ENCODE measurements around the gene SLC16A8. TPM values are rescaled to one million over a fixed set of nuclear protein-coding genes. Genes with fewer than 3 reads are reported as not detected.

Gene SLC16A8
- total RNA-seq, 1 experiment from 2014 or later, result 1.1 TPM

GRCh38 chr22:38043151-38044039 is 40.6 kb downstream of the SLC16A8 start:
- Histone ChIP-seq H3K4me2 (ENCODE audit: insufficient read depth, insufficient read length, low read length) (no peak overlapping the region), H4K20me1 (ENCODE audit: control insufficient read depth, insufficient read depth, insufficient read length) (no peaks in the 10 kb centered on the region), H2BK120ac (ENCODE audit: low read depth, low read length, poor library complexity, severe bottlenecking) (no peak overlapping the region), H3K23me2 (ENCODE audit: insufficient read length, low read depth, low read length, poor library complexity, severe bottlenecking) (no peaks in the 10 kb centered on the region), H2BK15ac (ENCODE audit: low read depth, low read length) (no peak overlapping the region), H3K23ac (ENCODE audit: insufficient read length, low read depth, low read length) (no peak overlapping the region), H3K4me1 (ENCODE audit: insufficient read depth, low read length) (no peaks in the 10 kb centered on the region), H3K27ac (ENCODE audit: insufficient read length, low read depth, low read length) (no peak overlapping the region), H4K8ac (replicated peaks; ENCODE audit: insufficient read length, low read depth, low read length) (no peak overlapping the region), H3K9ac (ENCODE audit: extremely low read depth, insufficient read length, low read length) (no peak overlapping the region), H4K91ac (ENCODE audit: insufficient read length, low read depth, low read length) (no peak overlapping the region), H2AFZ (ENCODE audit: low read length) (no peak overlapping the region), H3K27me3 (ENCODE audit: insufficient read depth, low read length) (no peaks in the 10 kb centered on the region), H2BK5ac (ENCODE audit: insufficient read length, low read length) (no peak overlapping the region), H3K56ac (ENCODE audit: insufficient read length, low read depth, low read length) (no peak overlapping the region), H3K79me2 (ENCODE audit: insufficient read depth, low read length) (no peaks in the 10 kb centered on the region), H3K9me3 (ENCODE audit: control insufficient read depth, low read depth, low read length) (no peaks in the 10 kb centered on the region), H2BK20ac (ENCODE audit: low read depth, low read length, poor library complexity, severe bottlenecking) (no peak overlapping the region), H2AK5ac (ENCODE audit: insufficient read length, low read length) (no peak overlapping the region), H3K4ac (ENCODE audit: low read depth, low read length) (no peak overlapping the region), H3K79me1 (ENCODE audit: insufficient read depth, low read depth, low read length, poor library complexity, severe bottlenecking) (no peaks in the 10 kb centered on the region), H3K18ac (ENCODE audit: insufficient read length, low read depth, low read length) (no peak overlapping the region), H3T11ph (ENCODE audit: low read length) (no peak overlapping the region), H2BK12ac (ENCODE audit: insufficient read length, low read depth, low read length) (no peak overlapping the region), H4K5ac (ENCODE audit: insufficient read length, low read depth, low read length) (no peak overlapping the region), H3K14ac (ENCODE audit: insufficient read depth, low read length) (no peak overlapping the region)
- Mint-ChIP-seq H3K27me3 (ENCODE audit: low read depth) (peaks cover 18% of the 10 kb centered on the region), H3K36me3 (ENCODE audit: insufficient read depth in 1 of 3, low read depth in 3 of 3) (no peaks in the 10 kb centered on the region), H3K4me3 (no peak overlapping the region), H3K27ac (no peak overlapping the region), H3K4me1 (peaks cover 0 to 5% of the 10 kb centered on the region in 2 experiments; a peak in 1 of 4 replicates), H3K9me3 (no peaks in the 10 kb centered on the region)
- no CpG with 5 or more reads among the region's 16 CpGs for WGBS (ENCODE audit: extremely low coverage, insufficient read length, low lambda C conversion rate)
- no peak for DNase-seq
- no peak for TF ChIP-seq CTCF (conservative IDR thresholded peaks at IDR 0.05)
